Measurements from ENCODE around the gene PAM. TPM values are rescaled to one million over a fixed set of nuclear protein-coding genes. Genes with fewer than 3 reads are reported as not detected.

Gene PAM
- total RNA-seq, 1 donor from 2014 or later = 135 TPM

DNA sequence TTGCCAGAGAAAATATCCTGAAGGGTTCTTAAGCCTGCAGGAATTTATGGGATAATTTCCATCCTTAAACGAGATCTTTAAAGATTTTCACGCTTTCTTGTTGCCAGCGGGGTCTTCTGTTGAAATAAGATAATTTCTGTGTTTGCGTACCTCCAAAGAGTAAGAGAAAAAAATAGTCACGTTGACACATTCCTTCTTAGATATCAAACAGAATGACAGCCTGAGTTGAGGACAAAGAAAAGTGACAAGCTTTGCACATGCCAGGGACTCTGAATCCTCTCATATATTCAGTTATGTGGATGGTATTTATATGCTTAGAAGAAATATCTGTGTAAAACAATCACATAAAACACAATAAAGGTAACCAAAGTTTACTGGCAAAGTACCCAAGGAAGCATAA, 21.6 kb upstream of the PAM start:
- no peak overlapping the region for H3K27ac Mint-ChIP-seq
- no peaks in the 10 kb centered on the region for H3K27me3 Mint-ChIP-seq
- TF ChIP-seq, protein P1, sequence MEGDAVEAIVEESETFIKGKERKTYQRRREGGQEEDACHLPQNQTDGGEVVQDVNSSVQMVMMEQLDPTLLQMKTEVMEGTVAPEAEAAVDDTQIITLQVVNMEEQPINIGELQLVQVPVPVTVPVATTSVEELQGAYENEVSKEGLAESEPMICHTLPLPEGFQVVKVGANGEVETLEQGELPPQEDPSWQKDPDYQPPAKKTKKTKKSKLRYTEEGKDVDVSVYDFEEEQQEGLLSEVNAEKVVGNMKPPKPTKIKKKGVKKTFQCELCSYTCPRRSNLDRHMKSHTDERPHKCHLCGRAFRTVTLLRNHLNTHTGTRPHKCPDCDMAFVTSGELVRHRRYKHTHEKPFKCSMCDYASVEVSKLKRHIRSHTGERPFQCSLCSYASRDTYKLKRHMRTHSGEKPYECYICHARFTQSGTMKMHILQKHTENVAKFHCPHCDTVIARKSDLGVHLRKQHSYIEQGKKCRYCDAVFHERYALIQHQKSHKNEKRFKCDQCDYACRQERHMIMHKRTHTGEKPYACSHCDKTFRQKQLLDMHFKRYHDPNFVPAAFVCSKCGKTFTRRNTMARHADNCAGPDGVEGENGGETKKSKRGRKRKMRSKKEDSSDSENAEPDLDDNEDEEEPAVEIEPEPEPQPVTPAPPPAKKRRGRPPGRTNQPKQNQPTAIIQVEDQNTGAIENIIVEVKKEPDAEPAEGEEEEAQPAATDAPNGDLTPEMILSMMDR (conservative IDR thresholded peaks at IDR 0.05) = no peak
- H3K4me3 Mint-ChIP-seq = no peak overlapping the region
- H3K36me3 Mint-ChIP-seq = no peaks in the 10 kb centered on the region
- DNase-seq (ENCODE audit: extremely low spot score, unreplicated experiment) = no peak
- peaks cover 10% of the 10 kb centered on the region for H3K4me1 Mint-ChIP-seq (ENCODE audit: unreplicated experiment)
- no peaks in the 10 kb centered on the region for H3K9me3 Mint-ChIP-seq

DNA sequence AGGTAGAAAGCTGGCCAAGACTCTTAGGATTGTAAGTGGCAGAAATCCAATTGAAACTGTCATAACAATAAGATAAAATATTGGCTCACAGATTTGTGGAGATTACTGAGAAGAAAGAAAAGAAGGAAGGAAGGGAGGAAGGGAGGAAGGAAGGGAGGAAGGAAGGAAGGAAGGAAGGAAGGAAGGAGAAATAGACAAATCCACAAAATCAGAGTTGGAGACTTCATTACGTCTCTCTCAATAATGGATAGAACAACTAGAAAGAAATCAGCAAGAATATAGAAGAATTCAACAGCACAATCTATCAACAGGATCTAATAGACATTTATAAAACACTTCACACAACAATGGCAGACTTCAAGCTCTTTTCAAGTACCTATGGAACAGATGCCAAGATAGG, 17.9 kb upstream of the PAM start:
- no peaks in the 10 kb centered on the region for H3K36me3 Mint-ChIP-seq
- TF ChIP-seq, protein P1 (conservative IDR thresholded peaks at IDR 0.05) = no peak
- H3K27ac Mint-ChIP-seq = no peak overlapping the region
- H3K4me1 Mint-ChIP-seq (ENCODE audit: unreplicated experiment) = peaks cover 10% of the 10 kb centered on the region
- no peak overlapping the region for H3K4me3 Mint-ChIP-seq
- DNase-seq (ENCODE audit: extremely low spot score, unreplicated experiment) = no peak
- no peaks in the 10 kb centered on the region for H3K27me3 Mint-ChIP-seq
- H3K9me3 Mint-ChIP-seq = no peaks in the 10 kb centered on the region

DNA sequence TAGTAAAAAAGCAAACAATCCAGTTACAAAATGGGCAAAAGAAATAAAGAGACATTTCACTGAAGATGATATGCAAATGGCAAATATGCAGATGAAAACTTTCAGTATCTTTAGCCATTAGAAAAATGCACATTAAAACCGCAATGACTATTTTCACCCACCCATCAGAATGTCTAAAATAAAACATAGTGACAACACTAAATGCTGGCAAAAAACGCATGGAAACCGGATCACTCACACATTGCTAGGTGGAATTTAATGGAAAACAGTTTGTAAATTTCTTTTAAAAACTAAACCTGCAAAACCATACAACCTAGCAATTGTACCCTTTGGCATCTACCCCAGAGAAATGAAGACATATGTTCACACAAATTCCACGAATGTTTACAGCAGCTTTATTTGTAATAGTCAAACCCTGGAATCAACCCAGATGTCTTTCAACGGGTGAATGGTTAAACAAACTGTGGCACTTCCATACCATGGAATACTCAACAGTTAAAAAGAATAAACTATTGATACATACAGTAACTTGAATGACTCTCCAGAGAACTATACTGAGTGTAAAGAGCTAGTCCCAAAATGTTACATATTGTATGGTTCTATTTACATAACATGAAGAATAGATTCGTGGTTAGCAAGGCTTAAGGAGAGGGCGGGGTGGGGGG, 17.2 kb upstream of the PAM start:
- no peaks in the 10 kb centered on the region for H3K9me3 Mint-ChIP-seq
- no peaks in the 10 kb centered on the region for H3K27me3 Mint-ChIP-seq
- peaks cover 10% of the 10 kb centered on the region for H3K4me1 Mint-ChIP-seq (ENCODE audit: unreplicated experiment)
- H3K27ac Mint-ChIP-seq = no peak overlapping the region
- DNase-seq (ENCODE audit: extremely low spot score, unreplicated experiment) = no peak
- no peak overlapping the region for H3K4me3 Mint-ChIP-seq
- TF ChIP-seq, protein P1 (conservative IDR thresholded peaks at IDR 0.05) = no peak
- no peaks in the 10 kb centered on the region for H3K36me3 Mint-ChIP-seq

DNA sequence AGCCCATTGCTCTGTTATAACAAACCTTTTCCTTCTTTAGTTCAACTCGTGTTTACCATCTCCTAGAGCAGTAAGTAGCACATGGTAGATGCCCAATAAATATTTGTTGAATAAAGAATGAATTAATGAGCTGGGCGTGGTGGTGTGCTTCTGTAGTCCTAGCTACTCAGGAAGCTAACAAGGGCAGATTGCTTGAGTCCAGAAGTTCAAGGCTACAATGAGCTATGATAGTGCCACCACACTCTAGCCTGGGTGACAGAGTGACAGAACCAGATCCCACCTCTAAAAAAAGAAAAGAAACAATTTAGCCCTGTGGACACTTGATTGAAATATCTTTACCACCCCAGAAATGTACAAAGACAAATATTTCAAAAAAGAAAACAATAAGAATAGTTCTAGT, 14.6 kb upstream of the PAM start:
- no peak overlapping the region for H3K27ac Mint-ChIP-seq
- H3K27me3 Mint-ChIP-seq = no peaks in the 10 kb centered on the region
- H3K4me1 Mint-ChIP-seq (ENCODE audit: unreplicated experiment) = no peaks in the 10 kb centered on the region
- no peak overlapping the region for H3K4me3 Mint-ChIP-seq
- H3K36me3 Mint-ChIP-seq = no peaks in the 10 kb centered on the region
- H3K9me3 Mint-ChIP-seq = no peaks in the 10 kb centered on the region
- TF ChIP-seq, protein P1 (conservative IDR thresholded peaks at IDR 0.05) = no peak
- DNase-seq (ENCODE audit: extremely low spot score, unreplicated experiment) = no peak

DNA sequence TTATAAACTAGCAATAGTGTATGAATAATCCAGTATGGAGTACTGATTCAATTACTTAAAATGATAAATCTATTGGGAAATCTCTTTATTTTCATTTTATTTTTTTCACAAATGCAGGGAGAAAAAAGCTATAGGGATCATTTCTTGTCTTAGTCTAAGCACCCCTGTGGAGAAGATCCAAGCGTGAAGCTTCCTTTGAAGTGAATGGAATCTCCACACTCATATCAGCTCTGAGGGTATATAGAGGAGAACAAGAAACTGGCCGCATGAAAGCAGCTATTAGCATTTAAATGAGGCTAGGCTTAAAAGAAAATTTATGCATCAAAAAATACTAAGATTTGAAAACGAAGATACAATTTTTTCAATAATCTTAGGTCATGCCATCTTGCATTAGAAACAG, 12.9 kb upstream of the PAM start:
- Mint-ChIP-seq H3K27me3 (peaks cover 2% of the 10 kb centered on the region), H3K9me3 (no peaks in the 10 kb centered on the region), H3K27ac (no peak overlapping the region), H3K36me3 (no peaks in the 10 kb centered on the region), H3K4me3 (no peak overlapping the region), H3K4me1 (ENCODE audit: unreplicated experiment) (peaks cover 4% of the 10 kb centered on the region)
- TF ChIP-seq, protein P1 (conservative IDR thresholded peaks at IDR 0.05) = no peak
- no peak for DNase-seq (ENCODE audit: extremely low spot score, unreplicated experiment)

DNA sequence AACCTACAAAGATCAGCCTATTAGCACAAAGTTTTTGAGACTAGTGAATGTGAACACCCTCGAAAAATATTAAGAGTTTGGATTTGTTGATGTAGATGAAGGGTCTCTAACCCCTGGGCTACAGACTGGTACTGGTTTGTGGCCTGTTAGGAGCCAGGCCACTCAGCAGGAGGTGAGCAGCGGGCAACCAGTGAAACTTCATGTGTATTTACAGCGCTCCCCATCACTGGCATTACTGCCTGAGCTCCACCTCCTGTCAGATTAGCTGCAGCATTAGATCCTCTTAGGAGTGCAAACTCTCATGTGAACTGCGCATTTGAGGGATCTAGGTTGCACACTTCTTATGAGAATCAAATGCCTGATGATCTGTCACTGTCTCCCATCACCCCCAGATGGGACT, 11.2 kb upstream of the PAM start:
- Mint-ChIP-seq H3K4me3 (no peak overlapping the region), H3K4me1 (ENCODE audit: unreplicated experiment) (peaks cover 10% of the 10 kb centered on the region), H3K27ac (no peak overlapping the region), H3K27me3 (peaks cover 3% of the 10 kb centered on the region), H3K9me3 (no peaks in the 10 kb centered on the region), H3K36me3 (no peaks in the 10 kb centered on the region)
- DNase-seq (ENCODE audit: extremely low spot score, unreplicated experiment) = no peak
- TF ChIP-seq, protein P1 (conservative IDR thresholded peaks at IDR 0.05) = no peak
